GM18951 (cell line): ENCODE results near the gene HNRNPA1.

Source experiments
- POLR2A ChIP-seq: IDR thresholded peaks from 4 replicates; pipeline ENCODE4 v1.6.1; 2011; ENCODE audit warnings: mild to moderate bottlenecking; ENCODE audit not compliant: insufficient read length, insufficient read depth; ENCODE audit errors: extremely low read depth
- in situ Hi-C: fragments of 300-500 bp; cut with MboI; formaldehyde crosslinking; loops from one replicate; pipeline ENCODE4 v1.12.0; 2022; ENCODE audit warnings: low sequenced_read_pairs, mixed read lengths, inconsistent platforms; ENCODE audit not compliant: unreplicated experiment

The HNRNPA1 gene

GRCh38 chr12:54280468-54281260 lies at the start of gene HNRNPA1:
Gene HNRNPA1 (plus strand): TSS chr12:54280726. CDS start chr12:54280808, 82 bp downstream.
- TF ChIP-seq POLR2A: peak; percentile 98
- in situ Hi-C loops: no loop called here

- in situ Hi-C loops: loop anchor here (10.0 kb wide), 1 partner anchor 134 kb away; the partner anchor contains the start of gene GPR84
Measured at GRCh38 chr12:54231269-54231668, 49.3 kb upstream of the HNRNPA1 start.

- in situ Hi-C loops: loop anchor here (10.0 kb wide), 1 partner anchor 132 kb away; the partner anchor contains the start of gene GPR84
- TF ChIP-seq POLR2A: no peak
Measured at GRCh38 chr12:54232790-54233189, 47.7 kb upstream of the HNRNPA1 start.

- in situ Hi-C loops: loop anchor here (10.0 kb wide), 1 partner anchor 126 kb away; the partner anchor contains the start of gene GPR84
- no peak for TF ChIP-seq POLR2A
Measured at GRCh38 chr12:54238531-54238930, 42.0 kb upstream of the HNRNPA1 start.

- in situ Hi-C loops: loop anchor here (10.0 kb wide), 1 partner anchor 125 kb away; the partner anchor contains the start of gene GPR84
- no peak for TF ChIP-seq POLR2A
Measured at GRCh38 chr12:54239620-54240019, 40.9 kb upstream of the HNRNPA1 start.

- TF ChIP-seq POLR2A: no peak
- in situ Hi-C loops: no loop called here
Measured at GRCh38 chr12:54240129-54240528, 40.4 kb upstream of the HNRNPA1 start.

- TF ChIP-seq POLR2A: no peak
- in situ Hi-C loops: no loop called here
Measured at GRCh38 chr12:54240971-54241588, 39.4 kb upstream of the HNRNPA1 start.

- in situ Hi-C loops: no loop called here
- no peak for TF ChIP-seq POLR2A
Measured at GRCh38 chr12:54246011-54246641, 34.4 kb upstream of the HNRNPA1 start.

GRCh38 chr12:54249489-54249888 lies 31.0 kb upstream of the HNRNPA1 start:
- TF ChIP-seq POLR2A: no peak
- in situ Hi-C loops: no loop called here

- in situ Hi-C loops: no loop called here
- no peak for TF ChIP-seq POLR2A
Measured at GRCh38 chr12:54251667-54252284, 28.8 kb upstream of the HNRNPA1 start.

GRCh38 chr12:54253240-54253639 lies 27.3 kb upstream of the HNRNPA1 start:
- in situ Hi-C loops: no loop called here
- TF ChIP-seq POLR2A: no peak

GRCh38 chr12:54257332-54257731 lies 23.2 kb upstream of the HNRNPA1 start:
- in situ Hi-C loops: no loop called here
- no peak for TF ChIP-seq POLR2A

- TF ChIP-seq POLR2A: no peak
- in situ Hi-C loops: no loop called here
Measured at GRCh38 chr12:54258201-54258681, 22.3 kb upstream of the HNRNPA1 start.
